ENCODE measurements around the gene MINAR2.

The MINAR2 gene

GRCh38 chr5:129771058-129771838, 23.4 kb downstream of the MINAR2 start:
- peak; percentile 44 for DNase-seq (ENCODE audit: low spot score)

GRCh38 chr5:129773376-129773775, 25.5 kb downstream of the MINAR2 start:
- DNase-seq (ENCODE audit: low spot score), result no peak

GRCh38 chr5:129781594-129781993, 33.7 kb downstream of the MINAR2 start:
- no peak for DNase-seq (ENCODE audit: low spot score)

- no peak for DNase-seq (ENCODE audit: low spot score)
Measured at GRCh38 chr5:129803403-129803802, 55.5 kb downstream of the MINAR2 start.

- no peak for DNase-seq (ENCODE audit: low spot score)
Measured at GRCh38 chr5:129804705-129805104, 56.8 kb downstream of the MINAR2 start.

GRCh38 chr5:129807162-129807814, 59.4 kb downstream of the MINAR2 start:
- no peak for DNase-seq (ENCODE audit: low spot score)

All from CD4-positive, alpha-beta T cell treated with Interleukin-2 at 100 ng/mL for 4 hours (primary cell).